ENCODE data around the gene SLC25A23. TPM values are rescaled to one million over a fixed set of nuclear protein-coding genes. Genes with fewer than 3 reads are reported as not detected.

The SLC25A23 gene
- total RNA-seq, 1 experiment from 2014 or later: 42.9 TPM

- Histone ChIP-seq H2BK120ac (ENCODE audit: low read depth, low read length, poor library complexity, severe bottlenecking) (no peak overlapping the region), H3K79me2 (ENCODE audit: insufficient read depth, low read length) (peaks cover 3% of the 10 kb centered on the region; the same call in 1 of the 2 replicates), H4K20me1 (ENCODE audit: control insufficient read depth, insufficient read depth, insufficient read length) (no peaks in the 10 kb centered on the region), H2AFZ (ENCODE audit: low read length) (no peak overlapping the region), H2AK5ac (ENCODE audit: insufficient read length, low read length) (no peak overlapping the region), H3K23ac (ENCODE audit: insufficient read length, low read depth, low read length) (no peak overlapping the region), H2BK12ac (ENCODE audit: insufficient read length, low read depth, low read length) (no peak overlapping the region), H3K56ac (ENCODE audit: insufficient read length, low read depth, low read length) (no peak overlapping the region), H3K27me3 (ENCODE audit: insufficient read depth, low read length) (no peaks in the 10 kb centered on the region), H3K9ac (ENCODE audit: extremely low read depth, insufficient read length, low read length) (no peak overlapping the region), H3K4me2 (ENCODE audit: insufficient read depth, insufficient read length, low read length) (peak overlapping the region; percentile 90), H3K27ac (ENCODE audit: insufficient read length, low read depth, low read length) (no peak overlapping the region), H3K4ac (ENCODE audit: low read depth, low read length) (no peak overlapping the region), H3T11ph (ENCODE audit: low read length) (no peak overlapping the region), H3K18ac (ENCODE audit: insufficient read length, low read depth, low read length) (no peak overlapping the region), H2BK15ac (ENCODE audit: low read depth, low read length) (no peak overlapping the region), H3K4me1 (ENCODE audit: insufficient read depth, low read length) (peaks cover 3% of the 10 kb centered on the region; the same call in 1 of the 2 replicates), H2BK20ac (ENCODE audit: low read depth, low read length, poor library complexity, severe bottlenecking) (no peak overlapping the region), H2BK5ac (ENCODE audit: insufficient read length, low read length) (no peak overlapping the region), H4K8ac (replicated peaks; ENCODE audit: insufficient read length, low read depth, low read length) (no peak overlapping the region), H3K79me1 (ENCODE audit: insufficient read depth, low read depth, low read length, poor library complexity, severe bottlenecking) (peaks cover 9% of the 10 kb centered on the region), H3K9me3 (ENCODE audit: control insufficient read depth, low read depth, low read length) (no peaks in the 10 kb centered on the region), H4K91ac (ENCODE audit: insufficient read length, low read depth, low read length) (no peak overlapping the region), H3K14ac (ENCODE audit: insufficient read depth, low read length) (no peak overlapping the region), H4K5ac (ENCODE audit: insufficient read length, low read depth, low read length) (no peak overlapping the region), H3K23me2 (ENCODE audit: insufficient read length, low read depth, low read length, poor library complexity, severe bottlenecking) (peaks cover 6% of the 10 kb centered on the region)
- no CpG with 5 or more reads among the region's 3 CpGs for WGBS (ENCODE audit: extremely low coverage, insufficient read length, low lambda C conversion rate)
- Mint-ChIP-seq H3K36me3 (ENCODE audit: insufficient read depth in 1 of 3, low read depth in 3 of 3) (peaks cover 3 to 14% (median 10%) of the 10 kb centered on the region in 3 experiments), H3K9me3 (no peaks in the 10 kb centered on the region), H3K4me3 (peak overlapping the region; percentile 97), H3K27me3 (ENCODE audit: low read depth) (no peaks in the 10 kb centered on the region), H3K4me1 (peaks cover 18 to 26% of the 10 kb centered on the region in 2 experiments), H3K27ac (peak overlapping the region; percentile 82 to 94 (median 94); a peak in 6 of 7 replicates)
- no peak for TF ChIP-seq CTCF (conservative IDR thresholded peaks at IDR 0.05)
- no peak for DNase-seq
Observed at GRCh38 chr19:6394831-6395230, 64.8 kb downstream of the SLC25A23 start.

Data from H9 (cell line).